ENCODE data around the gene TRAF1. TPM values are rescaled to one million over a fixed set of nuclear protein-coding genes. Genes with fewer than 3 reads are reported as not detected.

Gene TRAF1
- total and polyA plus RNA-seq, 7 donors = 0.55 to 2.0 (median 0.95) TPM

DNA sequence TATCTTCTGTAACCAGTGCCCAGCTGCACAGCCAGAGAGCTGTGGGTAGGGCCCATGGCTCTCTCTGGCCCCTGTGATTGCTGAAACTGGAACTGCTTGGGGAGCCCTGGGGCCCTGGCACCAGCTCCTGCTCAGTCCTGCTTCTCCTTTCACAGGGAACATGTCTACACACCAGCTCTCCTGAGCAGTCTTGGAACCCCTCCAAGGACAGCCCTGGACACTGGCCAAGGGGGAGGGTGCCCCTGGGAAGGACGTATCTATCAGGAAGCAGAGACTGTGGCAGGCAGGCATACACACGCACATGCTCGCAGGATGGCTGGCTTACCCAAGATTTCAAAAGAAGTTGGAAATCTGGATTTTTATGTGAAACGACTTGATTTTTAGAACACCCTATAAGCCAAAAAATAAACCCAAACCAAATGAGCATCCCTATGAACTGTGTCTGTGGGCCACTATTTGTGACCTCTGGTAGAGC is 8.8 kb upstream of the TRAF1 start:
- no peaks in the 10 kb centered on the region for H3K36me3 ChIP-seq (ENCODE audit: insufficient read depth in 1 of 2, low read depth in 1 of 2)
- peak; percentile 70 to 85 (median 82) for ATAC-seq
- TF ChIP-seq, protein P1, sequence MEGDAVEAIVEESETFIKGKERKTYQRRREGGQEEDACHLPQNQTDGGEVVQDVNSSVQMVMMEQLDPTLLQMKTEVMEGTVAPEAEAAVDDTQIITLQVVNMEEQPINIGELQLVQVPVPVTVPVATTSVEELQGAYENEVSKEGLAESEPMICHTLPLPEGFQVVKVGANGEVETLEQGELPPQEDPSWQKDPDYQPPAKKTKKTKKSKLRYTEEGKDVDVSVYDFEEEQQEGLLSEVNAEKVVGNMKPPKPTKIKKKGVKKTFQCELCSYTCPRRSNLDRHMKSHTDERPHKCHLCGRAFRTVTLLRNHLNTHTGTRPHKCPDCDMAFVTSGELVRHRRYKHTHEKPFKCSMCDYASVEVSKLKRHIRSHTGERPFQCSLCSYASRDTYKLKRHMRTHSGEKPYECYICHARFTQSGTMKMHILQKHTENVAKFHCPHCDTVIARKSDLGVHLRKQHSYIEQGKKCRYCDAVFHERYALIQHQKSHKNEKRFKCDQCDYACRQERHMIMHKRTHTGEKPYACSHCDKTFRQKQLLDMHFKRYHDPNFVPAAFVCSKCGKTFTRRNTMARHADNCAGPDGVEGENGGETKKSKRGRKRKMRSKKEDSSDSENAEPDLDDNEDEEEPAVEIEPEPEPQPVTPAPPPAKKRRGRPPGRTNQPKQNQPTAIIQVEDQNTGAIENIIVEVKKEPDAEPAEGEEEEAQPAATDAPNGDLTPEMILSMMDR (IDR thresholded peaks at IDR 0.05) = no peak
- intact Hi-C loops (cut with DNase I) = loop anchor here in 1 of 2 donors (5.0 kb wide), 1 partner anchor 313 kb away; no protein-coding TSS in a partner anchor
- peak; percentile 94 to 95 for DNase-seq
- peaks cover 20% of the 10 kb centered on the region for H3K4me1 ChIP-seq
- peak overlapping the region; percentile 51 for H3K27ac ChIP-seq
- no peak overlapping the region for H3K4me3 ChIP-seq
- H3K27me3 ChIP-seq (ENCODE audit: insufficient read depth in 3 of 3, low read length in 2 of 3) = no peaks in the 10 kb centered on the region
- 3 to 18% (median 8%) methylated on average over 4 of the region's 4 CpGs for WGBS, 3 donors
- no peaks in the 10 kb centered on the region for H3K9me3 ChIP-seq

DNA sequence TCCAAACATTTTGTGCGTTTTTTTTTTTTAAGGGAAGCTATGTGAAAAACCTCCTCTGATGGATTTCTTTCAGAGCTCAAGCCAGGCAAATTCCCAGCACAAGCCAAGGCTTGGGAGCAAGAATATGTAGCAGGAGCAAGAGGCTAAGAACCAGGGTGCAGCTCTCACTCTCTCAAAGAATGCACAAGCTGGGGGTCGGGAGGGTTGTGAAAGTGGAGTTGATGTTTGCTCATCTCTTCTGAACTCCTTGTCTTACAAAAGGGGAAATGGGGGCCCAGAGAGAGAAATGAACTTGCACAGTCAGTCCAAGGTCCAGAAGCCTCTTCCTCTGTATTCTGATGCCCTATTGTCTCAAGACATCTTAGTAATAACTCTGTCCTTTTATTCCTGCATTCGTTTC is 7.7 kb upstream of the TRAF1 start:
- intact Hi-C loops (cut with DNase I) = no loop called here
- DNase-seq (no peak), ATAC-seq (no peak)
- H3K4me1 ChIP-seq = peaks cover 20% of the 10 kb centered on the region
- no peaks in the 10 kb centered on the region for H3K27me3 ChIP-seq (ENCODE audit: insufficient read depth in 3 of 3, low read length in 2 of 3)
- no peak overlapping the region for H3K4me3 ChIP-seq
- no peaks in the 10 kb centered on the region for H3K9me3 ChIP-seq
- WGBS, 3 donors = 49 to 57% (median 57%) methylated on average over 3 of the region's 3 CpGs
- no peak overlapping the region for H3K27ac ChIP-seq
- no peaks in the 10 kb centered on the region for H3K36me3 ChIP-seq (ENCODE audit: insufficient read depth in 1 of 2, low read depth in 1 of 2)
- TF ChIP-seq, protein P1 (IDR thresholded peaks at IDR 0.05) = no peak

DNA sequence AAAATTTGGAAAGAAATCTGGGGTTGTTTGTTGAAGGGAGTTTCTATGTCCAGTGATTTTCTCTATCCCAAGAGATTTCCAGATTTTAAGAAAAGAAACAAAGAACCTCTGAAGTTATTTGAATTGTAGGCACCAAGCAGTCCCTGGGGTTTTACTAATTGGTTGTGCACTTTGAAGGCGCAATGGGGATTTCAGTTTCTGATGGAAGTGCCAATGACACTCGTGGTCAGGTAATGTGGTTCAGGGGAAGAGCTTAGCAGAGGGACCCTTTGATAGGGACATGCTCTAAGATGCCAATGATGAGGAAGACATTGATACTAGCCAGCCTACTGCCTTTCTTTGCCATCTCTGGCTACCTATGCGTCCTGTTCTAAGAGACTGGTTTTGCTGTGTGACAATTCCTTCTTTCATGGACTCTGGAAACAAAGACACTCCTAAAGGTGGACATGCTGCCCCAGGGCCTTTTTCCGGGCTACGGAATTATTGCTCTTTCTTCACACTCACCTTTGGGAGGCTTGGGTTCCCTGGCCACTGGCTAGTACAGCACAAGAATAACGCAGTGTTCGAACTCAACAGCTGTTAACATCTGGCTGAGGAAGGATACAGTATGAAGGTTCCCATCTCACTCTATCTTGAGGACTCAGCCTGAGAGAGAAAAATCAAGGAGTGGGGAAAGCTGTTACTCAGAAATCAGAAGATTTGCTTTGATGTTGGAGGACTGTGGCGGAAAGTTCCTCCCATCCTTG is 6.9 kb upstream of the TRAF1 start:
- no peak for DNase-seq
- H3K4me1 ChIP-seq = peaks cover 20% of the 10 kb centered on the region
- 85 to 88% (median 85%) methylated on average over 8 of the region's 8 CpGs for WGBS, 3 donors
- no peaks in the 10 kb centered on the region for H3K27me3 ChIP-seq (ENCODE audit: insufficient read depth in 3 of 3, low read length in 2 of 3)
- no peak for ATAC-seq
- H3K27ac ChIP-seq = no peak overlapping the region
- no peak overlapping the region for H3K4me3 ChIP-seq
- intact Hi-C loops (cut with DNase I) = no loop called here
- TF ChIP-seq, protein P1 (IDR thresholded peaks at IDR 0.05) = no peak
- no peaks in the 10 kb centered on the region for H3K9me3 ChIP-seq
- no peaks in the 10 kb centered on the region for H3K36me3 ChIP-seq (ENCODE audit: insufficient read depth in 1 of 2, low read depth in 1 of 2)

DNA sequence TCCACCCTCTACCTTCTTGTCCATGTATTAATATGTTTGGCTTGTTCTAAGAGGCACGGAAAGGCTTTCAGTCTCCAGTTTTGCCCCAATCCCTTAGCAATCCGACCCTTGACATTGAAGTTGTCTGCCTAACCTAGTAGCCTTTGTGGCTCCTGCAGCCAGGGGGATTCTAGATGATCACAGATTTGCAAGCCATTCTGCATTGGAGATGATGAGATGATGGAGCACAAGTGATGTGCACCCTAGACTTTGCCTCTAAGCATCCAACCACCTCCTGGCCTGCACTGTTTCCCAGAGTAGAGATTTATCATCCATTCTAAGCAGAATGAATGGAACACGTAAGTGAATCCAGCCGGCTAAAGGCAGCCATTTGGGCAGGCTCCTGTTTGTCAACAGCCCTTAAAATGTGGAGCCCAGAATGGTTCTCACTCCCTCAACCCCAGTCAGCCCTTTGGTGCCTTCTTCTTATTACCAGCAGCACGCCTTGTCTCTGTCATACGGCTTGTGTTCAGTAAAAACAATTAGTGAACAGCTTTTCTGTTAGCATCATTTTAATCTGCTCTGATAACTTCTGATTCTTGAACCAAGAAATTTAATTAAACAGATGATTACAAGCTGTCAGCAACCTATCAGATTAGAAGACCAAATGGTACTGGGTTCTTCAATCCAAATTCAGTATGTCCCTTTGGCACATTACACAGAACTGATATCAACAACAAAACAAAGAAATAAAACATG is 5.7 kb upstream of the TRAF1 start:
- peaks cover 24% of the 10 kb centered on the region for H3K4me1 ChIP-seq
- H3K27me3 ChIP-seq (ENCODE audit: insufficient read depth in 3 of 3, low read length in 2 of 3) = no peaks in the 10 kb centered on the region
- peak overlapping the region; percentile 74 for H3K27ac ChIP-seq
- DNase-seq (no peak), ATAC-seq (no peak)
- TF ChIP-seq, protein P1 (IDR thresholded peaks at IDR 0.05) = no peak
- intact Hi-C loops (cut with DNase I) = no loop called here
- 59 to 81% (median 60%) methylated on average over 6 of the region's 6 CpGs for WGBS, 3 donors
- H3K36me3 ChIP-seq (ENCODE audit: insufficient read depth in 1 of 2, low read depth in 1 of 2) = no peaks in the 10 kb centered on the region
- H3K9me3 ChIP-seq = no peaks in the 10 kb centered on the region
- H3K4me3 ChIP-seq = no peak overlapping the region

Data from psoas muscle (tissue), 8 donors.